Measurements from ENCODE around the gene GET4. TPM values are rescaled to one million over a fixed set of nuclear protein-coding genes. Genes with fewer than 3 reads are reported as not detected.

The GET4 gene
- total and polyA plus RNA-seq, 2 of the 13 experiments (the other 11 are each of a cell fraction or from before 2014, with no cell fraction given), result 28.2 to 35.2 TPM

- TF ChIP-seq, protein P1, sequence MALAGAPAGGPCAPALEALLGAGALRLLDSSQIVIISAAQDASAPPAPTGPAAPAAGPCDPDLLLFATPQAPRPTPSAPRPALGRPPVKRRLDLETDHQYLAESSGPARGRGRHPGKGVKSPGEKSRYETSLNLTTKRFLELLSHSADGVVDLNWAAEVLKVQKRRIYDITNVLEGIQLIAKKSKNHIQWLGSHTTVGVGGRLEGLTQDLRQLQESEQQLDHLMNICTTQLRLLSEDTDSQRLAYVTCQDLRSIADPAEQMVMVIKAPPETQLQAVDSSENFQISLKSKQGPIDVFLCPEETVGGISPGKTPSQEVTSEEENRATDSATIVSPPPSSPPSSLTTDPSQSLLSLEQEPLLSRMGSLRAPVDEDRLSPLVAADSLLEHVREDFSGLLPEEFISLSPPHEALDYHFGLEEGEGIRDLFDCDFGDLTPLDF (CRISPR knock-in tag; IDR thresholded peaks at IDR 0.05), result no peak; the same call in 1 of the 2 replicates
- TF ChIP-seq HOXA9 (CRISPR knock-in tag; IDR thresholded peaks at IDR 0.05; ENCODE audit: borderline replicate concordance), result no peak
- TF ChIP-seq EZH2 (conservative IDR thresholded peaks at IDR 0.05; ENCODE audit: low read depth, low read length), result no peak
- no peak for TF ChIP-seq MATR3 (CRISPR knock-in tag; IDR thresholded peaks at IDR 0.05)
- TF ChIP-seq KLF16 (CRISPR knock-in tag; IDR thresholded peaks at IDR 0.05), result peak in 1 of 2 experiments; percentile 96; a peak in 2 of 4 replicates
- TF ChIP-seq, protein P2, sequence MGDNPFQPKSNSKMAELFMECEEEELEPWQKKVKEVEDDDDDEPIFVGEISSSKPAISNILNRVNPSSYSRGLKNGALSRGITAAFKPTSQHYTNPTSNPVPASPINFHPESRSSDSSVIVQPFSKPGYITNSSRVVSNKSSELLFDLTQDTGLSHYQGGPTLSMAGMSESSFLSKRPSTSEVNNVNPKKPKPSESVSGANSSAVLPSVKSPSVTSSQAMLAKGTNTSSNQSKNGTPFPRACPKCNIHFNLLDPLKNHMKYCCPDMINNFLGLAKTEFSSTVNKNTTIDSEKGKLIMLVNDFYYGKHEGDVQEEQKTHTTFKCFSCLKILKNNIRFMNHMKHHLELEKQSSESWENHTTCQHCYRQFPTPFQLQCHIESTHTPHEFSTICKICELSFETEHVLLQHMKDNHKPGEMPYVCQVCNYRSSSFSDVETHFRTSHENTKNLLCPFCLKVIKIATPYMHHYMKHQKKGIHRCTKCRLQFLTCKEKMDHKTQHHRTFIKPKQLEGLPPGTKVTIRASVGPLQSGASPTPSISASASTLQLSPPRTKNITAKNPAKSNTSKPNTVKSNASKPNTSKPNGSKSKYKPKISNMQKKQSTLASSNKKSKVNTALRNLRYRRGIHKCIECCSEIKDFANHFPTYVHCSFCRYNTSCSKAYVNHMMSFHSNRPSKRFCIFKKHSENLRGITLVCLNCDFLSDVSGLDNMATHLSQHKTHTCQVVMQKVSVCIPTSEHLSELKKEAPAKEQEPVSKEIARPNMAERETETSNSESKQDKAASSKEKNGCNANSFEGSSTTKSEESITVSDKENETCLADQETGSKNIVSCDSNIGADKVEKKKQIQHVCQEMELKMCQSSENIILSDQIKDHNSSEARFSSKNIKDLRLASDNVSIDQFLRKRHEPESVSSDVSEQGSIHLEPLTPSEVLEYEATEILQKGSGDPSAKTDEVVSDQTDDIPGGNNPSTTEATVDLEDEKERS (CRISPR knock-in tag; IDR thresholded peaks at IDR 0.05), result peak; percentile 77; the same call in 1 of the 2 replicates
- peak; percentile 71 for TF ChIP-seq ZNF777 (CRISPR knock-in tag; IDR thresholded peaks at IDR 0.05)
- TF ChIP-seq, protein P3, sequence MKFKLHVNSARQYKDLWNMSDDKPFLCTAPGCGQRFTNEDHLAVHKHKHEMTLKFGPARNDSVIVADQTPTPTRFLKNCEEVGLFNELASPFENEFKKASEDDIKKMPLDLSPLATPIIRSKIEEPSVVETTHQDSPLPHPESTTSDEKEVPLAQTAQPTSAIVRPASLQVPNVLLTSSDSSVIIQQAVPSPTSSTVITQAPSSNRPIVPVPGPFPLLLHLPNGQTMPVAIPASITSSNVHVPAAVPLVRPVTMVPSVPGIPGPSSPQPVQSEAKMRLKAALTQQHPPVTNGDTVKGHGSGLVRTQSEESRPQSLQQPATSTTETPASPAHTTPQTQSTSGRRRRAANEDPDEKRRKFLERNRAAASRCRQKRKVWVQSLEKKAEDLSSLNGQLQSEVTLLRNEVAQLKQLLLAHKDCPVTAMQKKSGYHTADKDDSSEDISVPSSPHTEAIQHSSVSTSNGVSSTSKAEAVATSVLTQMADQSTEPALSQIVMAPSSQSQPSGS (CRISPR knock-in tag; IDR thresholded peaks at IDR 0.05), result peak; percentile 58; the same call in 1 of the 2 replicates
- TF ChIP-seq ZFP90 (CRISPR knock-in tag; IDR thresholded peaks at IDR 0.05; ENCODE audit: borderline replicate concordance), result peak; percentile 84; the same call in 1 of the 2 replicates
- no peak for TF ChIP-seq ZKSCAN1 (IDR thresholded peaks at IDR 0.05; ENCODE audit: low read length)
- peak; percentile 59; the same call in 1 of the 2 replicates for TF ChIP-seq AHDC1 (CRISPR knock-in tag; IDR thresholded peaks at IDR 0.05; ENCODE audit: borderline replicate concordance)
- TF ChIP-seq ZNF549 (CRISPR knock-in tag; IDR thresholded peaks at IDR 0.05), result no peak
- TF ChIP-seq ZNF556 (CRISPR knock-in tag; IDR thresholded peaks at IDR 0.05; ENCODE audit: borderline replicate concordance), result no peak; the same call in 1 of the 2 replicates
- peak; percentile 97 for TF ChIP-seq MNT (IDR thresholded peaks at IDR 0.05)
Measured at GRCh38 chr7:873367-874002, 2.9 kb upstream of the GET4 start (continued).

Measured in HepG2 (cell line).